ENCODE results near the gene PTPRT.

- TF ChIP-seq CTCF (IDR thresholded peaks at IDR 0.05; ENCODE audit: low read length), result no peak
- no peak for TF ChIP-seq EZH2 (optimal IDR thresholded peaks at IDR 0.05; ENCODE audit: low read depth, low read length)
- TF ChIP-seq EZH2phosphoT487 (IDR thresholded peaks at IDR 0.05; ENCODE audit: low read length), result no peak
Measured at GRCh38 chr20:42589976-42590639, 599.6 kb downstream of the PTPRT start.

All from MM.1S (cell line).